Activated CD4-positive, CD25-positive, alpha-beta regulatory T cell (primary cell): ENCODE data around the gene PRPF6.

Source experiments
- DNase-seq, 4 experiments: peaks; one replicate each; lab custom pipeline; 2025; lab: John Stamatoyannopoulos, UW

PRPF6 gene

GRCh38 chr20:64077541-64077875 is 96.6 kb downstream of the PRPF6 start:
- DNase-seq, result no peak

GRCh38 chr20:64077876-64078551 is 97.1 kb downstream of the PRPF6 start:
- DNase-seq, result peak in 2 of 4 experiments; percentile 59

- DNase-seq, result no peak
Measured at GRCh38 chr20:64078934-64079272, 98.0 kb downstream of the PRPF6 start.

GRCh38 chr20:64079273-64080012 is 98.5 kb downstream of the PRPF6 start, which contains the start of gene RGS19:
Gene RGS19, minus strand, starts transcription at chr20:64079518. Its CDS starts 2,632 bp downstream, at chr20:64076886.
- peak; percentile 20 to 53 (median 48) for DNase-seq

GRCh38 chr20:64080013-64080812 is 99.3 kb downstream of the PRPF6 start, which contains the start of gene OPRL1:
Gene OPRL1, plus strand, starts transcription at chr20:64080082. Its CDS starts 12,639 bp downstream, at chr20:64092721.
- peak in 2 of 4 experiments; percentile 19 to 36 for DNase-seq

- no peak for DNase-seq
Measured at GRCh38 chr20:64080813-64081623, 100.1 kb downstream of the PRPF6 start.

GRCh38 chr20:64081624-64081964 is 100.7 kb downstream of the PRPF6 start:
- DNase-seq, result no peak

- DNase-seq, result no peak
Measured at GRCh38 chr20:64082126-64082731, 101.3 kb downstream of the PRPF6 start.
